Measurements from ENCODE around the gene ANKRD37. TPM values are rescaled to one million over a fixed set of nuclear protein-coding genes. Genes with fewer than 3 reads are reported as not detected.

The ANKRD37 gene
- total RNA-seq, 1 donor from 2014 or later, result 1.4 TPM

- peaks cover 2% of the 10 kb centered on the region for H3K4me1 Mint-ChIP-seq (ENCODE audit: low read depth)
- no peak for DNase-seq (ENCODE audit: low spot score, unreplicated experiment)
- no peak overlapping the region for H3K27ac Mint-ChIP-seq
- H3K4me3 Mint-ChIP-seq (ENCODE audit: low read depth), result no peak overlapping the region
- peaks cover 3% of the 10 kb centered on the region for H3K9me3 Mint-ChIP-seq (ENCODE audit: low read depth)
- TF ChIP-seq CTCF (IDR thresholded peaks at IDR 0.05; ENCODE audit: unreplicated experiment), result no peak
- no peaks in the 10 kb centered on the region for H3K27me3 Mint-ChIP-seq
- peaks cover 19% of the 10 kb centered on the region for H3K36me3 Mint-ChIP-seq (ENCODE audit: insufficient read depth)
Measured at GRCh38 chr4:185405296-185405999, 8.8 kb downstream of the ANKRD37 start.

- H3K4me1 Mint-ChIP-seq (ENCODE audit: low read depth), result no peaks in the 10 kb centered on the region
- no peak for TF ChIP-seq CTCF (IDR thresholded peaks at IDR 0.05; ENCODE audit: unreplicated experiment)
- DNase-seq (ENCODE audit: low spot score, unreplicated experiment), result no peak
- H3K27me3 Mint-ChIP-seq, result no peaks in the 10 kb centered on the region
- peaks cover 3% of the 10 kb centered on the region for H3K9me3 Mint-ChIP-seq (ENCODE audit: low read depth)
- no peak overlapping the region for H3K27ac Mint-ChIP-seq
- peaks cover 17% of the 10 kb centered on the region for H3K36me3 Mint-ChIP-seq (ENCODE audit: insufficient read depth)
- no peak overlapping the region for H3K4me3 Mint-ChIP-seq (ENCODE audit: low read depth)
Measured at GRCh38 chr4:185408432-185408831, 11.8 kb downstream of the ANKRD37 start.

GRCh38 chr4:185411849-185412248 is 15.2 kb downstream of the ANKRD37 start:
- H3K36me3 Mint-ChIP-seq (ENCODE audit: insufficient read depth), result peaks cover 18% of the 10 kb centered on the region

DNA sequence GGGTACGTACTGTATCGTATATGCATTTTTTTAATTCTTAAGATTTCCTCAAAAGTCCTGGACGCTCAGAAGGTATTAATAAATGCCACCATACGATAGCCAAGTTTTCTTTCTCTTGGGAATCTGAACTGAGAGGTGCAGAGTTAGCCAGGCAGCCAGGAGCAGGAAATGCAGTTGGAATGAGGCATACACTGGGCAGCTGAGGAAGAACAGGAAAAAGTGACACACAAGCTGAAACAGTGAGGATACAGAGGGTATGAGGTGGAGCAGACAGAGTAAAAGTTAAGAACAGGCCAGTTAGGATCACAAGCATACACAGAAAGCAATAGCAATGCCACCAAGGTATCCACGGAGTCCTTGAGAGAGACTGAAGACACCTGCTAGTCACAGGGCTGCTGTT is 15.8 kb downstream of the ANKRD37 start:
- peaks cover 23% of the 10 kb centered on the region for H3K36me3 Mint-ChIP-seq (ENCODE audit: insufficient read depth)
- no peak overlapping the region for H3K4me3 Mint-ChIP-seq (ENCODE audit: low read depth)
- peaks cover 3% of the 10 kb centered on the region for H3K9me3 Mint-ChIP-seq (ENCODE audit: low read depth)
- no peak for DNase-seq (ENCODE audit: low spot score, unreplicated experiment)
- no peak for TF ChIP-seq CTCF (IDR thresholded peaks at IDR 0.05; ENCODE audit: unreplicated experiment)
- no peaks in the 10 kb centered on the region for H3K27me3 Mint-ChIP-seq
- H3K27ac Mint-ChIP-seq, result no peak overlapping the region
- H3K4me1 Mint-ChIP-seq (ENCODE audit: low read depth), result no peaks in the 10 kb centered on the region

More at GRCh38 chr4:185411849-185412248, 15.2 kb downstream of the ANKRD37 start:
- H3K9me3 Mint-ChIP-seq (ENCODE audit: low read depth), result peaks cover 3% of the 10 kb centered on the region
- DNase-seq (ENCODE audit: low spot score, unreplicated experiment), result no peak
- no peak for TF ChIP-seq CTCF (IDR thresholded peaks at IDR 0.05; ENCODE audit: unreplicated experiment)
- no peaks in the 10 kb centered on the region for H3K4me1 Mint-ChIP-seq (ENCODE audit: low read depth)
- no peaks in the 10 kb centered on the region for H3K27me3 Mint-ChIP-seq
- H3K27ac Mint-ChIP-seq, result no peak overlapping the region
- H3K4me3 Mint-ChIP-seq (ENCODE audit: low read depth), result no peak overlapping the region

DNA sequence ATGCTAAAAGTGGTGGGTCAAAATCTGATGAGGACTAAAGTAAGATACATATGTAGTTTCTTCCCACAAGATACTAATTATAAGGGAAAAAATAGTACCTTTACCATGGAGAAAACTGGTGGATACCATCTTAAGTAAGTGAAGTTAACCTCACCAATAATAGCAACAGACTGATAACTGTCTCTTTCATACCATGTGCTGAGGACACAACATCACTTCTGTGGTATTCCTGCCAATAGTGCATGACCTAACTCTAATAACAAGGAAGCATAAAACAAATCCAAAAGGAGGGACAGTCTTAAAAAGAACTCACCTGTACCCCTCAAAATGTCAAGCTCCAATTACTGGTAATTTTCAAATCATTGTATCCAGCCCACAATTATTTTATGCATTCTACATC is 20.3 kb downstream of the ANKRD37 start:
- TF ChIP-seq CTCF (IDR thresholded peaks at IDR 0.05; ENCODE audit: unreplicated experiment), result no peak

More for the DNA sequence above, 20.3 kb downstream of the ANKRD37 start:
- Mint-ChIP-seq H3K9me3 (ENCODE audit: low read depth) (no peaks in the 10 kb centered on the region), H3K4me1 (ENCODE audit: low read depth) (peaks cover 1% of the 10 kb centered on the region), H3K27ac (no peak overlapping the region), H3K4me3 (ENCODE audit: low read depth) (no peak overlapping the region), H3K36me3 (ENCODE audit: insufficient read depth) (peaks cover 27% of the 10 kb centered on the region), H3K27me3 (peaks cover 2% of the 10 kb centered on the region)
- no peak for DNase-seq (ENCODE audit: low spot score, unreplicated experiment)

All from progenitor cell of endocrine pancreas (in vitro differentiated cells).